CD4-positive, alpha-beta T cell (primary cell): ENCODE measurements around the gene ROR1. TPM values are rescaled to one million over a fixed set of nuclear protein-coding genes. Genes with fewer than 3 reads are reported as not detected.

Source experiments
- ATAC-seq: fragments of 200-7000 bp; cut with Tn5 transposase; one replicate; pipeline ENCODE4 v1.10.0; 2022; ENCODE audit warnings: mild to moderate bottlenecking; ENCODE audit not compliant: poor library complexity
- CTCF ChIA-PET: fragments of 350-600 bp; sonication (Branson Sonifier 250); formaldehyde crosslinking; loops from one replicate; lab custom pipeline; 2021; ENCODE audit warnings: antibody characterized with exemption, inconsistent platforms; lab: Charles Lee
- POLR2A ChIA-PET: fragments of 350-600 bp; sonication (Branson Sonifier 250); formaldehyde crosslinking; loops from one replicate; lab custom pipeline; 2021; ENCODE audit warnings: antibody characterized with exemption, inconsistent platforms; lab: Charles Lee
- DNase-seq, 14 experiments: peaks; one replicate each; pipeline ENCODE4 v3.0.0-alpha.2; 2013 to 2020; ENCODE audit warnings: mixed read lengths in 2 of 14
- H3K27ac ChIP-seq, 2 donors: one replicate each; pipeline versions ENCODE4 v1.5.1 to v1.7.0; 2013; ENCODE audit warnings: low read length in 2 of 2, low read depth in 1 of 2, mild to moderate bottlenecking in 1 of 2
- H3K27me3 ChIP-seq, 2 experiments: 1 replicate in 1 of 2; 2 replicates in 1 of 2; pipeline versions ENCODE4 v1.6.1 to v1.7.0; 2013; ENCODE audit warnings: low read length in 2 of 2, control low read depth in 1 of 2, mild to moderate bottlenecking in 1 of 2, moderate library complexity in 1 of 2; ENCODE audit not compliant: insufficient read depth in 2 of 2, control insufficient read depth in 1 of 2
- H3K36me3 ChIP-seq: one replicate; pipeline ENCODE4 v1.6.1; 2013; ENCODE audit warnings: low read length, control low read depth; ENCODE audit not compliant: insufficient read depth
- H3K4me1 ChIP-seq: one replicate; pipeline ENCODE4 v1.6.1; 2013; ENCODE audit warnings: low read length, control low read depth; ENCODE audit not compliant: insufficient read depth
- H3K4me3 ChIP-seq: one replicate; pipeline ENCODE4 v1.5.1; 2013; ENCODE audit warnings: mild to moderate bottlenecking, low read length, moderate library complexity
- H3K9me3 ChIP-seq, 2 experiments: 1 replicate in 1 of 2; 2 replicates in 1 of 2; pipeline versions ENCODE4 v1.6.1 to v1.7.0; 2013; ENCODE audit warnings: low read length in 2 of 2, mild to moderate bottlenecking in 2 of 2, control low read depth in 1 of 2, moderate library complexity in 1 of 2; ENCODE audit not compliant: control insufficient read depth in 1 of 2, insufficient read depth in 1 of 2
- H3K27ac Mint-ChIP-seq: one replicate; pipeline ENCODE4 v1.8.0; 2020; ENCODE audit warnings: mixed read lengths
- H3K27me3 Mint-ChIP-seq: one replicate; pipeline ENCODE4 v1.8.0; 2021; ENCODE audit warnings: mixed read lengths
- H3K36me3 Mint-ChIP-seq: one replicate; pipeline ENCODE4 v1.8.0; 2021; ENCODE audit warnings: low read depth, mixed read lengths
- H3K4me1 Mint-ChIP-seq: one replicate; pipeline ENCODE4 v1.8.0; 2021; ENCODE audit warnings: low read depth, mixed read lengths
- H3K4me3 Mint-ChIP-seq: one replicate; pipeline ENCODE4 v1.8.0; 2020; ENCODE audit warnings: mild to moderate bottlenecking, mixed read lengths
- H3K9me3 Mint-ChIP-seq: one replicate; pipeline ENCODE4 v1.8.0; 2020; ENCODE audit warnings: mixed read lengths
- intact Hi-C, 2 experiments: fragments of 100-400 bp; cut with DNase I in 1 of 2; cut with micrococcal nuclease in 1 of 2; formaldehyde crosslinking; loops; one replicate each; pipeline versions ENCODE4 v1.15.1 to v1.9.0; 2023 to 2025; cut with DNase I, micrococcal nuclease
- total RNA-seq, 174 experiments: library from RNA in 2 of 174; stranded (reverse) in 2 of 174; gene quantifications; one replicate each; pipeline ENCODE4 v1.2.3 and lab custom pipeline; 2021 to 2026
- TF ChIP-seq, protein P1 (sequence below): fragments of 200-600 bp; IDR thresholded peaks from one replicate; pipeline ENCODE4 v1.8.0; 2022; ENCODE audit warnings: antibody characterized with exemption, mild to moderate bottlenecking

The ROR1 gene
- total RNA-seq, 2 experiments from 2014 or later, result not detected

GRCh38 chr1:64140596-64140995 lies 366.8 kb downstream of the ROR1 start:
- Histone ChIP-seq H3K27ac (no peak overlapping the region), H3K27me3 (no peaks in the 10 kb centered on the region), H3K4me1 (no peaks in the 10 kb centered on the region), H3K9me3 (no peaks in the 10 kb centered on the region), H3K36me3 (no peaks in the 10 kb centered on the region), H3K4me3 (no peak overlapping the region)
- intact Hi-C loops, result no loop called here
- no peak for DNase-seq
- no peaks in the 10 kb centered on the region for H3K9me3 Mint-ChIP-seq
- no peaks in the 10 kb centered on the region for H3K4me1 Mint-ChIP-seq
- no peak overlapping the region for H3K4me3 Mint-ChIP-seq
- no peaks in the 10 kb centered on the region for H3K27me3 Mint-ChIP-seq
- ChIA-PET POLR2A (no interaction called here), CTCF (no interaction called here)
- TF ChIP-seq, protein P1, sequence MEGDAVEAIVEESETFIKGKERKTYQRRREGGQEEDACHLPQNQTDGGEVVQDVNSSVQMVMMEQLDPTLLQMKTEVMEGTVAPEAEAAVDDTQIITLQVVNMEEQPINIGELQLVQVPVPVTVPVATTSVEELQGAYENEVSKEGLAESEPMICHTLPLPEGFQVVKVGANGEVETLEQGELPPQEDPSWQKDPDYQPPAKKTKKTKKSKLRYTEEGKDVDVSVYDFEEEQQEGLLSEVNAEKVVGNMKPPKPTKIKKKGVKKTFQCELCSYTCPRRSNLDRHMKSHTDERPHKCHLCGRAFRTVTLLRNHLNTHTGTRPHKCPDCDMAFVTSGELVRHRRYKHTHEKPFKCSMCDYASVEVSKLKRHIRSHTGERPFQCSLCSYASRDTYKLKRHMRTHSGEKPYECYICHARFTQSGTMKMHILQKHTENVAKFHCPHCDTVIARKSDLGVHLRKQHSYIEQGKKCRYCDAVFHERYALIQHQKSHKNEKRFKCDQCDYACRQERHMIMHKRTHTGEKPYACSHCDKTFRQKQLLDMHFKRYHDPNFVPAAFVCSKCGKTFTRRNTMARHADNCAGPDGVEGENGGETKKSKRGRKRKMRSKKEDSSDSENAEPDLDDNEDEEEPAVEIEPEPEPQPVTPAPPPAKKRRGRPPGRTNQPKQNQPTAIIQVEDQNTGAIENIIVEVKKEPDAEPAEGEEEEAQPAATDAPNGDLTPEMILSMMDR, result no peak
- no peak overlapping the region for H3K27ac Mint-ChIP-seq
- ATAC-seq, result no peak
- no peaks in the 10 kb centered on the region for H3K36me3 Mint-ChIP-seq

- CTCF ChIA-PET, result no interaction called here
- intact Hi-C loops, result no loop called here
- H3K4me3 Mint-ChIP-seq, result no peak overlapping the region
Observed at GRCh38 chr1:64147045-64147724, 373.4 kb downstream of the ROR1 start.

DNA sequence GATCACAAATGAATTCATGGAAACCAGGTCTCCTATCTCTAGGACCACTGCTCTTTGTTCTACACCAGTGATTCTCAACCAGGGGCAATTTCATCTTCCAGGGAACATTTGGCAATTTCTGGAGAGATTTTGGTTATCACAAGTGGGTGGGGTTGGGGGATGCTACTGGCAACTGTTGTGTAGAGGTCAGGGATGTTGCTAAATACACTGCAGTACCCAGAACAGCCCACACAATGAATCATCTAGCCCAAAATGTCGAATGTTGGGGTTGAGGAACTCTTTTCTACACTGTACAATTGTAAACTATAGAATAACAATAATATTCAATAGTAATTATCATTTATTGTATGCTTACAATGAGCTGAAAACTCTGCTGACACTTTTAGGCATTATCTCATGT lies 373.9 kb downstream of the ROR1 start:
- no peaks in the 10 kb centered on the region for H3K27me3 ChIP-seq
- ATAC-seq (no peak), DNase-seq (no peak)
- H3K9me3 ChIP-seq, result no peaks in the 10 kb centered on the region
- no peaks in the 10 kb centered on the region for H3K9me3 Mint-ChIP-seq
- H3K4me3 Mint-ChIP-seq, result no peak overlapping the region
- H3K4me1 Mint-ChIP-seq, result no peaks in the 10 kb centered on the region
- H3K4me3 ChIP-seq, result no peak overlapping the region
- POLR2A ChIA-PET, result no interaction called here
- H3K27ac ChIP-seq, result no peak overlapping the region
- CTCF ChIA-PET, result no interaction called here
- TF ChIP-seq, protein P1, result no peak
- H3K36me3 Mint-ChIP-seq, result no peaks in the 10 kb centered on the region
- no peaks in the 10 kb centered on the region for H3K36me3 ChIP-seq
- no peak overlapping the region for H3K27ac Mint-ChIP-seq
- intact Hi-C loops, result no loop called here
- H3K4me1 ChIP-seq, result no peaks in the 10 kb centered on the region
- peaks cover 10% of the 10 kb centered on the region for H3K27me3 Mint-ChIP-seq

More at GRCh38 chr1:64147045-64147724, 373.4 kb downstream of the ROR1 start:
- no peak overlapping the region for H3K27ac Mint-ChIP-seq
- H3K4me1 Mint-ChIP-seq, result no peaks in the 10 kb centered on the region
- DNase-seq (no peak), ATAC-seq (no peak)
- TF ChIP-seq, protein P1, result no peak
- Histone ChIP-seq H3K4me1 (no peaks in the 10 kb centered on the region), H3K27me3 (no peaks in the 10 kb centered on the region), H3K36me3 (no peaks in the 10 kb centered on the region), H3K9me3 (no peaks in the 10 kb centered on the region), H3K4me3 (no peak overlapping the region), H3K27ac (no peak overlapping the region)
- peaks cover 10% of the 10 kb centered on the region for H3K27me3 Mint-ChIP-seq
- H3K9me3 Mint-ChIP-seq, result no peaks in the 10 kb centered on the region
- H3K36me3 Mint-ChIP-seq, result no peaks in the 10 kb centered on the region
- POLR2A ChIA-PET, result no interaction called here
